ENCODE results near the gene FBXW8.

Gene FBXW8

GRCh38 chr12:116891019-116891418, 19.7 kb upstream of the FBXW8 start:
- no CpG with 5 or more reads among the region's 3 CpGs for WGBS (ENCODE audit: extremely low coverage, insufficient coverage, low lambda C conversion rate)
- H3K27me3 ChIP-seq (ENCODE audit: insufficient read depth, low read length, poor library complexity): no peaks in the 10 kb centered on the region

GRCh38 chr12:116892349-116893140, 18.2 kb upstream of the FBXW8 start:
- DNase-seq: peak; percentile 45
- H3K36me3 ChIP-seq (ENCODE audit: control insufficient read depth, insufficient read depth, low read length): no peaks in the 10 kb centered on the region
- H3K4me3 ChIP-seq (ENCODE audit: low read length): no peak overlapping the region
- no peak overlapping the region for H3K4me2 ChIP-seq (ENCODE audit: low read length)
- no peak overlapping the region for H3K56ac ChIP-seq (ENCODE audit: low read length)
- no peaks in the 10 kb centered on the region for H3K79me2 ChIP-seq (ENCODE audit: control insufficient read depth, insufficient read depth, low read length)
- H3K27me3 ChIP-seq (ENCODE audit: insufficient read depth, low read length, poor library complexity): no peaks in the 10 kb centered on the region
- H3K4ac ChIP-seq (ENCODE audit: low read depth, low read length): no peak overlapping the region
- H3K9ac ChIP-seq (ENCODE audit: low read length): no peak overlapping the region
- H3K27ac ChIP-seq (ENCODE audit: low read depth, low read length): no peak overlapping the region
- no peaks in the 10 kb centered on the region for H3K79me1 ChIP-seq (ENCODE audit: low read length)
- WGBS (ENCODE audit: extremely low coverage, insufficient coverage, low lambda C conversion rate): no CpG with 5 or more reads among the region's 12 CpGs
- H3K4me1 ChIP-seq (ENCODE audit: control insufficient read depth, low read depth, low read length): no peaks in the 10 kb centered on the region
- H4K5ac ChIP-seq (ENCODE audit: low read length): no peak overlapping the region
- no peak overlapping the region for H3K23ac ChIP-seq (ENCODE audit: low read length)
- H2BK120ac ChIP-seq (ENCODE audit: low read depth, low read length): no peak overlapping the region
- no peak overlapping the region for H2BK5ac ChIP-seq (ENCODE audit: low read length)
- no peak overlapping the region for H2BK15ac ChIP-seq (replicated peaks; ENCODE audit: low read depth)
- no peak overlapping the region for H2AK5ac ChIP-seq (ENCODE audit: low read length)
- no peak overlapping the region for H3K18ac ChIP-seq (ENCODE audit: low read length)
- no peak overlapping the region for H4K8ac ChIP-seq (ENCODE audit: low read depth, low read length)

More at GRCh38 chr12:116891019-116891418, 19.7 kb upstream of the FBXW8 start:
- H2BK5ac ChIP-seq (ENCODE audit: low read length): no peak overlapping the region
- no peak overlapping the region for H2AK5ac ChIP-seq (ENCODE audit: low read length)
- no peak overlapping the region for H3K23ac ChIP-seq (ENCODE audit: low read length)
- no peak overlapping the region for H3K4me2 ChIP-seq (ENCODE audit: low read length)
- no peak overlapping the region for H4K8ac ChIP-seq (ENCODE audit: low read depth, low read length)
- no peak overlapping the region for H3K18ac ChIP-seq (ENCODE audit: low read length)
- H3K27ac ChIP-seq (ENCODE audit: low read depth, low read length): no peak overlapping the region
- no peak for DNase-seq
- no peaks in the 10 kb centered on the region for H3K79me2 ChIP-seq (ENCODE audit: control insufficient read depth, insufficient read depth, low read length)
- H3K4ac ChIP-seq (ENCODE audit: low read depth, low read length): no peak overlapping the region
- no peak overlapping the region for H3K4me3 ChIP-seq (ENCODE audit: low read length)
- no peak overlapping the region for H2BK120ac ChIP-seq (ENCODE audit: low read depth, low read length)
- no peaks in the 10 kb centered on the region for H3K4me1 ChIP-seq (ENCODE audit: control insufficient read depth, low read depth, low read length)
- H3K36me3 ChIP-seq (ENCODE audit: control insufficient read depth, insufficient read depth, low read length): no peaks in the 10 kb centered on the region
- H3K79me1 ChIP-seq (ENCODE audit: low read length): no peaks in the 10 kb centered on the region
- H3K9ac ChIP-seq (ENCODE audit: low read length): no peak overlapping the region
- H3K56ac ChIP-seq (ENCODE audit: low read length): no peak overlapping the region
- no peak overlapping the region for H2BK15ac ChIP-seq (replicated peaks; ENCODE audit: low read depth)
- H4K5ac ChIP-seq (ENCODE audit: low read length): no peak overlapping the region

- Histone ChIP-seq H2BK120ac (ENCODE audit: low read depth, low read length) (no peak overlapping the region), H3K4me2 (ENCODE audit: low read length) (no peak overlapping the region), H2BK15ac (replicated peaks; ENCODE audit: low read depth) (no peak overlapping the region), H3K4me1 (ENCODE audit: control insufficient read depth, low read depth, low read length) (no peaks in the 10 kb centered on the region), H3K79me1 (ENCODE audit: low read length) (no peaks in the 10 kb centered on the region), H3K56ac (ENCODE audit: low read length) (no peak overlapping the region), H3K23ac (ENCODE audit: low read length) (no peak overlapping the region), H4K5ac (ENCODE audit: low read length) (no peak overlapping the region), H2BK5ac (ENCODE audit: low read length) (no peak overlapping the region), H3K4me3 (ENCODE audit: low read length) (no peak overlapping the region), H3K27me3 (ENCODE audit: insufficient read depth, low read length, poor library complexity) (no peaks in the 10 kb centered on the region), H3K9ac (ENCODE audit: low read length) (no peak overlapping the region), H3K79me2 (ENCODE audit: control insufficient read depth, insufficient read depth, low read length) (no peaks in the 10 kb centered on the region), H3K18ac (ENCODE audit: low read length) (no peak overlapping the region), H3K4ac (ENCODE audit: low read depth, low read length) (no peak overlapping the region), H3K36me3 (ENCODE audit: control insufficient read depth, insufficient read depth, low read length) (no peaks in the 10 kb centered on the region), H3K27ac (ENCODE audit: low read depth, low read length) (no peak overlapping the region), H4K8ac (ENCODE audit: low read depth, low read length) (no peak overlapping the region), H2AK5ac (ENCODE audit: low read length) (no peak overlapping the region)
- WGBS (ENCODE audit: extremely low coverage, insufficient coverage, low lambda C conversion rate): no CpG with 5 or more reads among the region's 3 CpGs
- no peak for DNase-seq
Measured at GRCh38 chr12:116894913-116895312, 15.8 kb upstream of the FBXW8 start.

- H2BK15ac ChIP-seq (replicated peaks; ENCODE audit: low read depth): no peak overlapping the region
- H3K4me2 ChIP-seq (ENCODE audit: low read length): no peak overlapping the region
- no peaks in the 10 kb centered on the region for H3K79me1 ChIP-seq (ENCODE audit: low read length)
- no peak overlapping the region for H4K5ac ChIP-seq (ENCODE audit: low read length)
- no peaks in the 10 kb centered on the region for H3K27me3 ChIP-seq (ENCODE audit: insufficient read depth, low read length, poor library complexity)
- H2AK5ac ChIP-seq (ENCODE audit: low read length): no peak overlapping the region
- no peaks in the 10 kb centered on the region for H3K79me2 ChIP-seq (ENCODE audit: control insufficient read depth, insufficient read depth, low read length)
- H3K18ac ChIP-seq (ENCODE audit: low read length): no peak overlapping the region
- H3K4me1 ChIP-seq (ENCODE audit: control insufficient read depth, low read depth, low read length): no peaks in the 10 kb centered on the region
- no peak for DNase-seq
- H3K9ac ChIP-seq (ENCODE audit: low read length): no peak overlapping the region
- H3K4ac ChIP-seq (ENCODE audit: low read depth, low read length): no peak overlapping the region
- H3K4me3 ChIP-seq (ENCODE audit: low read length): no peak overlapping the region
- no peaks in the 10 kb centered on the region for H3K36me3 ChIP-seq (ENCODE audit: control insufficient read depth, insufficient read depth, low read length)
- no peak overlapping the region for H4K8ac ChIP-seq (ENCODE audit: low read depth, low read length)
- no peak overlapping the region for H3K23ac ChIP-seq (ENCODE audit: low read length)
- WGBS (ENCODE audit: extremely low coverage, insufficient coverage, low lambda C conversion rate): no CpG with 5 or more reads among the region's 7 CpGs
- H2BK120ac ChIP-seq (ENCODE audit: low read depth, low read length): no peak overlapping the region
- no peak overlapping the region for H3K27ac ChIP-seq (ENCODE audit: low read depth, low read length)
- no peak overlapping the region for H2BK5ac ChIP-seq (ENCODE audit: low read length)
- H3K56ac ChIP-seq (ENCODE audit: low read length): no peak overlapping the region
Measured at GRCh38 chr12:116896411-116896924, 14.3 kb upstream of the FBXW8 start.

GRCh38 chr12:116897476-116897875, 13.3 kb upstream of the FBXW8 start:
- Histone ChIP-seq H2AK5ac (ENCODE audit: low read length) (no peak overlapping the region), H3K36me3 (ENCODE audit: control insufficient read depth, insufficient read depth, low read length) (no peaks in the 10 kb centered on the region), H3K4me2 (ENCODE audit: low read length) (no peak overlapping the region), H3K23ac (ENCODE audit: low read length) (no peak overlapping the region), H3K27me3 (ENCODE audit: insufficient read depth, low read length, poor library complexity) (no peaks in the 10 kb centered on the region), H3K4me3 (ENCODE audit: low read length) (no peak overlapping the region), H3K79me1 (ENCODE audit: low read length) (no peaks in the 10 kb centered on the region), H3K4ac (ENCODE audit: low read depth, low read length) (no peak overlapping the region), H3K79me2 (ENCODE audit: control insufficient read depth, insufficient read depth, low read length) (no peaks in the 10 kb centered on the region), H3K27ac (ENCODE audit: low read depth, low read length) (no peak overlapping the region), H2BK5ac (ENCODE audit: low read length) (no peak overlapping the region), H3K18ac (ENCODE audit: low read length) (no peak overlapping the region), H4K5ac (ENCODE audit: low read length) (no peak overlapping the region), H3K56ac (ENCODE audit: low read length) (no peak overlapping the region), H4K8ac (ENCODE audit: low read depth, low read length) (no peak overlapping the region), H2BK15ac (replicated peaks; ENCODE audit: low read depth) (no peak overlapping the region), H3K9ac (ENCODE audit: low read length) (no peak overlapping the region), H2BK120ac (ENCODE audit: low read depth, low read length) (no peak overlapping the region), H3K4me1 (ENCODE audit: control insufficient read depth, low read depth, low read length) (no peaks in the 10 kb centered on the region)
- no CpG with 5 or more reads among the region's 4 CpGs for WGBS (ENCODE audit: extremely low coverage, insufficient coverage, low lambda C conversion rate)
- no peak for DNase-seq

- Histone ChIP-seq H3K36me3 (ENCODE audit: control insufficient read depth, insufficient read depth, low read length) (no peaks in the 10 kb centered on the region), H3K56ac (ENCODE audit: low read length) (no peak overlapping the region), H4K8ac (ENCODE audit: low read depth, low read length) (no peak overlapping the region), H3K27me3 (ENCODE audit: insufficient read depth, low read length, poor library complexity) (no peaks in the 10 kb centered on the region), H3K23ac (ENCODE audit: low read length) (no peak overlapping the region), H3K4me1 (ENCODE audit: control insufficient read depth, low read depth, low read length) (no peaks in the 10 kb centered on the region), H2BK5ac (ENCODE audit: low read length) (no peak overlapping the region), H3K27ac (ENCODE audit: low read depth, low read length) (no peak overlapping the region), H2AK5ac (ENCODE audit: low read length) (no peak overlapping the region), H3K4ac (ENCODE audit: low read depth, low read length) (no peak overlapping the region), H2BK15ac (replicated peaks; ENCODE audit: low read depth) (no peak overlapping the region), H3K4me2 (ENCODE audit: low read length) (no peak overlapping the region), H3K9ac (ENCODE audit: low read length) (no peak overlapping the region), H3K4me3 (ENCODE audit: low read length) (no peak overlapping the region), H3K79me2 (ENCODE audit: control insufficient read depth, insufficient read depth, low read length) (no peaks in the 10 kb centered on the region), H2BK120ac (ENCODE audit: low read depth, low read length) (no peak overlapping the region), H3K79me1 (ENCODE audit: low read length) (no peaks in the 10 kb centered on the region), H3K18ac (ENCODE audit: low read length) (no peak overlapping the region), H4K5ac (ENCODE audit: low read length) (no peak overlapping the region)
- no peak for DNase-seq
- WGBS (ENCODE audit: extremely low coverage, insufficient coverage, low lambda C conversion rate): no CpG with 5 or more reads among the region's 3 CpGs
Measured at GRCh38 chr12:116898669-116899068, 12.1 kb upstream of the FBXW8 start.
